ENCODE results near the gene MRPL14. TPM values are rescaled to one million over a fixed set of nuclear protein-coding genes. Genes with fewer than 3 reads are reported as not detected.

Gene MRPL14
- total and polyA plus RNA-seq, 10 of the 15 experiments (the other 5 are each of a cell fraction or from before 2014, with no cell fraction given) = 80.5 to 294 (median 122) TPM

GRCh38 chr6:44078827-44079671, 48.2 kb downstream of the MRPL14 start (continued):
- TF ChIP-seq, protein P1, sequence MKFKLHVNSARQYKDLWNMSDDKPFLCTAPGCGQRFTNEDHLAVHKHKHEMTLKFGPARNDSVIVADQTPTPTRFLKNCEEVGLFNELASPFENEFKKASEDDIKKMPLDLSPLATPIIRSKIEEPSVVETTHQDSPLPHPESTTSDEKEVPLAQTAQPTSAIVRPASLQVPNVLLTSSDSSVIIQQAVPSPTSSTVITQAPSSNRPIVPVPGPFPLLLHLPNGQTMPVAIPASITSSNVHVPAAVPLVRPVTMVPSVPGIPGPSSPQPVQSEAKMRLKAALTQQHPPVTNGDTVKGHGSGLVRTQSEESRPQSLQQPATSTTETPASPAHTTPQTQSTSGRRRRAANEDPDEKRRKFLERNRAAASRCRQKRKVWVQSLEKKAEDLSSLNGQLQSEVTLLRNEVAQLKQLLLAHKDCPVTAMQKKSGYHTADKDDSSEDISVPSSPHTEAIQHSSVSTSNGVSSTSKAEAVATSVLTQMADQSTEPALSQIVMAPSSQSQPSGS (IDR thresholded peaks at IDR 0.05; ENCODE audit: low read length) = no peak
- TF ChIP-seq ZNF24 (IDR thresholded peaks at IDR 0.05) (no peak), MEF2B (IDR thresholded peaks at IDR 0.05; ENCODE audit: partially characterized antibody, poor library complexity, severe bottlenecking) (peak; percentile 4), MTA3 (IDR thresholded peaks at IDR 0.05; ENCODE audit: borderline replicate concordance, low read length) (no peak), SMC3 (IDR thresholded peaks at IDR 0.05; ENCODE audit: borderline replicate concordance, low read length) (peak; percentile 93), TCF7 (IDR thresholded peaks at IDR 0.05; ENCODE audit: borderline replicate concordance) (no peak), NFXL1 (IDR thresholded peaks at IDR 0.05; ENCODE audit: borderline replicate concordance) (0 out of 2 replicates have a peak, but pooled peaks have one; percentile 71), ZNF592 (IDR thresholded peaks at IDR 0.05) (no peak), PRDM15 (CRISPR knock-in tag; IDR thresholded peaks at IDR 0.05) (no peak), NR2F1 (conservative IDR thresholded peaks at IDR 0.05) (no peak), BRCA1 (IDR thresholded peaks at IDR 0.05; ENCODE audit: low read depth, low read length) (no peak), YBX1 (IDR thresholded peaks at IDR 0.05) (no peak), RFX5 (IDR thresholded peaks at IDR 0.05; ENCODE audit: low read depth, low read length) (no peak), SPI1 (IDR thresholded peaks at IDR 0.05; ENCODE audit: borderline replicate concordance, insufficient read depth, low read depth, low read length) (no peak), GABPA (IDR thresholded peaks at IDR 0.05; ENCODE audit: low read depth) (no peak), EED (IDR thresholded peaks at IDR 0.05; ENCODE audit: low read depth) (peak; percentile 35; the same call in 1 of the 2 replicates)
- TF ChIP-seq, protein P2, sequence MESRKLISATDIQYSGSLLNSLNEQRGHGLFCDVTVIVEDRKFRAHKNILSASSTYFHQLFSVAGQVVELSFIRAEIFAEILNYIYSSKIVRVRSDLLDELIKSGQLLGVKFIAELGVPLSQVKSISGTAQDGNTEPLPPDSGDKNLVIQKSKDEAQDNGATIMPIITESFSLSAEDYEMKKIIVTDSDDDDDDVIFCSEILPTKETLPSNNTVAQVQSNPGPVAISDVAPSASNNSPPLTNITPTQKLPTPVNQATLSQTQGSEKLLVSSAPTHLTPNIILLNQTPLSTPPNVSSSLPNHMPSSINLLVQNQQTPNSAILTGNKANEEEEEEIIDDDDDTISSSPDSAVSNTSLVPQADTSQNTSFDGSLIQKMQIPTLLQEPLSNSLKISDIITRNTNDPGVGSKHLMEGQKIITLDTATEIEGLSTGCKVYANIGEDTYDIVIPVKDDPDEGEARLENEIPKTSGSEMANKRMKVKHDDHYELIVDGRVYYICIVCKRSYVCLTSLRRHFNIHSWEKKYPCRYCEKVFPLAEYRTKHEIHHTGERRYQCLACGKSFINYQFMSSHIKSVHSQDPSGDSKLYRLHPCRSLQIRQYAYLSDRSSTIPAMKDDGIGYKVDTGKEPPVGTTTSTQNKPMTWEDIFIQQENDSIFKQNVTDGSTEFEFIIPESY (IDR thresholded peaks at IDR 0.05) = no peak

Data from GM12878 (cell line).